Uterus (tissue), 2 donors: ENCODE results near the gene C6orf58.

ENCODE experiments used
- POLR2A ChIP-seq, 2 donors: fragments of 450-650 bp; IDR thresholded peaks; one replicate each; pipeline ENCODE4 v1.6.1; 2016; ENCODE audit warnings: antibody characterized with exemption in 2 of 2, mild to moderate bottlenecking in 1 of 2, moderate library complexity in 1 of 2
- TF ChIP-seq, protein P1 (sequence below), 4 experiments: fragments of 200-600 bp in 2 of 4; fragments of 450-650 bp in 2 of 4; sonication (generic) in 2 of 4; IDR thresholded peaks; one replicate each; pipeline ENCODE4 v1.5.1; 2016 to 2019; ENCODE audit warnings: antibody characterized with exemption in 4 of 4, mild to moderate bottlenecking in 2 of 4, moderate library complexity in 1 of 4

DNA sequence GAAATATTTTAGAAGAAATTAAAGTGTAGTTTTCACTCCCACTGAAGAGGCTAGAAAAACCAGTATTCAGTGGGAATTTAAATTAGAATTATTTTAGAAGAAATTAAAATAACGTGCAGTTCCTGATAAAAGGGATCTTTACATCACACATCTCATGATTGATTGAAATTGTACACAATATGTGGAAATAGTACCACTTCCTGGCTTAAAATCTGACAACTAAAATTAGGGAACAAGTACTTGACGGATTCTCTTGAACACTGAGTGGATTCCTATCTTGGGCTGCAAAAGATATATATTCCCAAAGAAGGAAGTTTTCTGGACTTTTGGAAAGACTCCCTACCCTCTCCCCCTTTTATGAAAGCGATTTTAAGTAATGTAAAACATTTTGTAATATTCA, 43.2 kb upstream of the C6orf58 start:
- TF ChIP-seq, protein P1, sequence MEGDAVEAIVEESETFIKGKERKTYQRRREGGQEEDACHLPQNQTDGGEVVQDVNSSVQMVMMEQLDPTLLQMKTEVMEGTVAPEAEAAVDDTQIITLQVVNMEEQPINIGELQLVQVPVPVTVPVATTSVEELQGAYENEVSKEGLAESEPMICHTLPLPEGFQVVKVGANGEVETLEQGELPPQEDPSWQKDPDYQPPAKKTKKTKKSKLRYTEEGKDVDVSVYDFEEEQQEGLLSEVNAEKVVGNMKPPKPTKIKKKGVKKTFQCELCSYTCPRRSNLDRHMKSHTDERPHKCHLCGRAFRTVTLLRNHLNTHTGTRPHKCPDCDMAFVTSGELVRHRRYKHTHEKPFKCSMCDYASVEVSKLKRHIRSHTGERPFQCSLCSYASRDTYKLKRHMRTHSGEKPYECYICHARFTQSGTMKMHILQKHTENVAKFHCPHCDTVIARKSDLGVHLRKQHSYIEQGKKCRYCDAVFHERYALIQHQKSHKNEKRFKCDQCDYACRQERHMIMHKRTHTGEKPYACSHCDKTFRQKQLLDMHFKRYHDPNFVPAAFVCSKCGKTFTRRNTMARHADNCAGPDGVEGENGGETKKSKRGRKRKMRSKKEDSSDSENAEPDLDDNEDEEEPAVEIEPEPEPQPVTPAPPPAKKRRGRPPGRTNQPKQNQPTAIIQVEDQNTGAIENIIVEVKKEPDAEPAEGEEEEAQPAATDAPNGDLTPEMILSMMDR (IDR thresholded peaks at IDR 0.05): no peak
- TF ChIP-seq POLR2A (IDR thresholded peaks at IDR 0.05): no peak
